DMS153 treated with DMSO at 0.1 percent for 48 hours (cell line): ENCODE measurements around the gene PCGF1.

Experiments
- DNase-seq: peaks from one replicate; lab custom pipeline; 2025; ENCODE audit not compliant: unreplicated experiment; lab: John Stamatoyannopoulos, UW

Gene PCGF1

GRCh38 chr2:74515981-74516633 is 8.6 kb upstream of the PCGF1 start:
- DNase-seq = no peak

GRCh38 chr2:74515271-74515980 is 7.9 kb upstream of the PCGF1 start:
- no peak for DNase-seq

GRCh38 chr2:74514368-74515270 is 7.1 kb upstream of the PCGF1 start, which contains the start of gene TLX2:
Gene TLX2 (plus strand): TSS chr2:74514450. CDS start chr2:74514807, 357 bp downstream.
- no peak for DNase-seq

GRCh38 chr2:74513605-74514367 is 6.3 kb upstream of the PCGF1 start:
- DNase-seq = no peak

DNA sequence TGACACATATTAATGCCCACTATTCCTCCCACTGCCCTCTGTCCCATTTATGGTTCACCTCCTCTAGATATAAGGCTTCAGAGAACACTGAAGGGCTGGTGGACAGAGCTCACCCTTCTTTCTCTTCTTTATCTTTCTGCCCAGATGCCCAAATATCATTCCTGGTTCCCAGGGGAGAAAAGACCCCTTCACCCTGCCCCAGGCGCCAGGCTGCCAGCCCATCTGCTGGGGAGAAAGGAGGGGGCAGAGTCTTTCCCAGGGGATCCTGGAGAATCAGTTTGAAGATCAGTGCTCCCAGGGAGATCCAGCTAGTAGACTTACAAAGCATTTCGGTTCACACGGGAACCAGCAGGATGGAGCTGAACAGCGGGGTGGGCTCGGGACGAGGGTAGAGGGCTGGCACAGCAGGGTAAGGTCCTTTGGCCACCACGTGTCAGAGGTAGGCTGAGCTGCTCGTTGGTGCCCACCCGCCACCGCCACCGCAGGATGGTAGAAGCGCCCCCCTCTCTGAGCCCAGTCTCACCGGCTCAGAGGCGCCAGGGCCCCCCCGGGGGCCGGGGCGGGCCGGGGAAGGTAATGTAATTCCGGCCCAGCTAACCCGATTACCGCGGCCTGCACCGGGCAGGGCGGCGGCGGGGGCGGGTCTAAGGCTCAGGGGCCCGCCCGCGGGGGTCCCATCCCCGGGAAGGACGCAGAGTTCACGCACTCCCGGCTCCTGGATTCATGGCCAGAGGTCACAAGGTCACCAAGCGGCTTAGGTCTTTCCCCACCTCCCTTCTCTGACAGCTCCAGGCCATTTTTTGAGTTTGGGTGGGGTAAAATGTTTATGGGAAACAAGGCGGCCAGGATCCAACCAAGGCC is 5.5 kb upstream of the PCGF1 start:
- DNase-seq = no peak

DNA sequence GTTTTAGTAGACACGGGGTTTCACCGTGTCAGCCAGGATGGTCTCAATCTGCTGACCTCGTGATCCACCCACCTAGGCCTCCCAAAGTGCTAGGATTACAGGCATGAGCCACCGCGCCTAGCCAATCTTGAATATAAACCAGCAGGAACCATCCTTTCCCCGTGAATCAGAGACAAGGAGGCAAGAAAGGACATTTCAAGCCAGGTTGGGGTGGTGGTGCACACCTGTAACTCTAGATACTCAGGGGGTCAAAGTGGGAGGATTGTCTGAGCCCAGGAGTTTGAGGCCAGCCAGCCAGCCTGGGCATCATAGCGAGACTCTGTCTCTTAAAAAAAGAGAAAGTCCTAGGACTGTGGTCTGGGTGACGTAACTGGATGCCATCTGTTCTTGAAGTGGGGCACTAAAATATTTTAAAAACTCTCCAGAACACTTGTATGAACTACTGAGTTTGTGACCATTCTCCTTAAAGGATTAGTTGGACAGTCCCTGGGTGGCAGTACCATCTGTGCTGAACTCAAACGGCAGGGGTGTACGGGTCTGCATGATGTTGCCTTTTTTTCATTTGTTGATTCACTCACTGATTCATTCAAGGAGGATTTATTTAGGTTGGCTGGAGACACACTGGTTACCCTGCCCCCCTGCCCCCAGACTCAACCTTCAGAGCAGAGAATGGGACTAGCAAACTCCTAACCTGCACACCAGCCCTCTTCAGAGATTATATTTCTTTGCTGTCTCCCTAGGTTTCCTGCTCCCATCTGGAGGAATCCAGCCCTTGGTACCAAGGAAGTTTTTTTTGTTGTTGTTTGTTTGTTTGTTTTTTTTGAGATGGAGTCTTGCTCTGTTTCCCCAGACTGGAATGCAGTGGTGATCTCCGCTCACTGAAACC is 3.9 kb upstream of the PCGF1 start:
- DNase-seq = no peak

- no peak for DNase-seq
These were observed 2.8 kb upstream of the PCGF1 start for GRCh38 chr2:74510272-74510671.

DNA sequence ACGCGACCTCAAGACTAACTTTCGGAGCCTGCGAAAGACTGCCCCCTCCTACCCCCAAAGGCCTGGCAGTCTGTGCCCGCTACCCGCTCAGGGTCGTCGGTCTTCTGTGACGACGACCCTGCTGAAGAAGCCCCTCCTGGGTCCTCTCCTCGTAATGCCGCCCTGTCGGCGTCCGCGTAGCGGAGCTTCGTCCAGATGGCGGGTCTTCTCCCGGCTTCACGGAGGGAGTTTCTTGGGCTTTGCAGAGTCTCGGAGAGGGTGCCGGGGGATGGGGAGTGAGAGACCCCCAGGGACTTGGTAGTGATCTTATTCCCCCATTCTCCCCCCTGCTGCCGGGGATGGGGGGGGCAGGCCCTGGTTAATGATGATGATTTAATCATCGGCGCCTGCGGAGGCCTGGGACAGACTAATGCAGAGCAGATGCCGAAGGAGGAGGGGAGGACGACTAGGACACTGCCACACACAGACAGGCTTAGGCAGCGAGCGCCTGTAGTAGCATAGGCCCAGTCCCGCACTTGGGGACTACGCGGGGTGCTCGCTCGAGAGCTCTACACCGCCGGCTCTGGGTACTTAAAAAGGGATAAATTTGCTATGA is 528 bp upstream of the PCGF1 start:
- DNase-seq = no peak

GRCh38 chr2:74505448-74506246 is 1.8 kb downstream of the PCGF1 start:
- DNase-seq = no peak

DNA sequence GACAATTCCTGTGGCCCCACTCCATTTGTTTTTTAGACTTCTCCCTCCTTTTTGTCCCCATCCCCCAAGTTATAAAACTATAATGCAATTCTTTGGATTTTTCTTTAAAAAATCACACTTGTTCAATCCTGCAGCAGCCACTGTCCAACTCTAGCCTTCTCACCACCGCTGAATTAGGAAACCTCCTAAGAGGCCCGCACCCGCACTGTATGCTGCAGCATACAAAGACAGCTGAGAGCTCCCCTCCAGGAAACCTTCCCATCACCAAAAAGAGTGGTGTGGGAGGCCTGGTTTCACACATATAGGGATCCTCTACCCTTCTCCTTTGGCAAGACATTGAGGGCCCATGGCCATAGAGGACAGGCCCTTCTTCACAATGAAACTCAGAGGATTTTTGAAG is 2.9 kb downstream of the PCGF1 start:
- no peak for DNase-seq

DNA sequence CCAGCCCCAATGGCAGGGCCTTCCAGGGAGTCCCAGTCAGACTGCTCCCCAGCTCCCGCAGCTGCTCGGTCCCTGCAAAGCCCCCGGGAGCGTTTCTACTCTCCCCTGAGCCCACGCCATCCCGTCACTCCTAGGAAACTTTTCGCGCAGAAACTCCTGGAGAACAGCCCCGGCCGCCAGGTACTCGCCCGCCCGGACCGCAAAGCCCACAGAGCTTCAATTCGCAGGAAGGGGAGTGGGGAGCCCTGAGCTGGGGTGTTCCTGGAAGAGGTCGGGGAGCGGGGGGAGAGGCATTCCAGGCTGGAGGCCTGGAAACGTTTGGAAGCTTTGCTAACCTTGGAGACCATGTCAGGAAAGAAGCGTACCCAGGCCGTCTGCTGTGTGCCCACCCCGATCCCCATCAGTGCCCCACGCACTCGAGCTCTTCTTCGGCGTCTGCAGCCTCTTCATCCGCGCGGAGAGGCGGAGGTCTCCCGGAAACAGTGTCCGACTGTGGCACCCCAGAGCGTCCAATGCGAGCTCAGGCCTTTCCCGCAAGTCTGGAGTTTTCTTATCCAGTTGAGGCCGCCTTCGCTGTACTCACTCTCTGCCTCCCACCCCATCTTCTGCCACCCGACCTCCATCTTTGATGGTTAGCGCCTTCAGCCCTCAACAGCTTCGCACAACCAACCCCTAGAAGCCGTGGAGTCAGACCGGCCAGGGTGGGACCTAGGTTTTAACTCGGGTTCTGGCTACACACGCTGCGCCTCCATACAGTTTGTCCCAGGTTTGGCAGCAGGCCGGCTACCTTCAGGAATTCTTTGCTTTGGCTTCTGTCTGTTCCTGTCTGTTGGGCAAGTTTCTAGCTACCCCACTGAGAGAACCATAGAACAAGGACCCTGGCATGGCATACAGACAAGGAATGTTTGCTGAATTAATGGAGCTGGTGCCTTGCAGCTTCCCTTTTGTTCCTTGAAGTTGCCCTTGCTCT is 3.7 kb downstream of the PCGF1 start:
- no peak for DNase-seq

DNA sequence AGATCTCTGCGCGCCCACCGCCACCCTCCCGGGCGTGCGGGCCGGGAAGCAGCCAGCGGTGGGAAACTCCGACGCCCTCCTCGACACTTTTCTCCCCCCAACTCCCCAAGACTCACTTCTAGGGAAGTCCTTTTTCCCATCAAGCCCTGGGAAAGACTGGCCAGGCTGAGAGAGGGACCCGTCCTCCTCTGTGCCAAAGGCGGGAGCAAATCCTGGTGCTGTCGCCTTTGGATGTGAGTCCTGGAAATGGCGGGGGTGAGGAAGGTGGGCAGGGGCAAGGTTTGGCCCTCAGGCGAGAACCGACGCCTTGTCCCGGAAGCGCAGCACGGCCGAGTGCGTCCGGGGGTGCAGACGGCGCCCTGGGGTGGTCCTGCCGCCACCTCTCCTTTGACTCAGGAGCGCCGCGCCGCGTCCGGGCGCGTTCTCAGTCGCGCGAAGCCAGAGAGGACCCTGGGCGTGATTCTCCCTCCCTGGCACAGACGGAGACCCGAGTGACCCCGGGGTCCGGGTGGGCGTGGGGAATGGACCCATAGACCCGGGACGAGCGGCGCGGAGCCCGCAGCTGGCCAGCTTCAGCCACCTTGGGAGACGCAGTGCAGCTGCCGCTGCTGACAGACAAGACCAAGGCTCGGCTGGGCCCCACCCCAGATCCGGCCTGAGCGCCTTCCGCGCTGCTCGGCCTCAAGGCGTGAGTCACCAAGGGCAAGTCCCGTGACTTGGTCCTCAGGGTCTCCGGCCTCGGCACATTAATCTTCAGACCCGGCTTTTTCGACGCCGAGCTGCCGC is 4.6 kb downstream of the PCGF1 start:
- no peak for DNase-seq

GRCh38 chr2:74502147-74502719 is 5.3 kb downstream of the PCGF1 start:
- DNase-seq = no peak

- DNase-seq = no peak
These were observed 6.0 kb downstream of the PCGF1 start for GRCh38 chr2:74501335-74502071.

DNA sequence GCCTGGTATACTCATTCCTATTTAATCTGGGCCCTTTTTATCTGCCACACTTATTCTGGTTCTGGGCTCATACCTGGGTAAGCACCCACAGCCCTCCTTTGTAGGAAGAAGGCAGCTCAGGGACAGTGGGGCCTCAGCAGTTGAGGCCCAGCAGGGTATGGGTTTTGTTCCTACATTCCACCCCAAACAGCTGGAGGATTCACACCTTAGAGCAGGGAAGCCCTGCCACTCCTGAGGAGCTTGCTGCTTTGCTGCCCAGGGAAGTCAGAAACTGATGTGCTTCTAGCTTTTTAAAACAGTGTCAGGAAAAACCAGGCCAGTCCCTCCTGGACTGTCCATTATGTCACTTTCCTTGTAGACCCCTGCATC is 6.9 kb downstream of the PCGF1 start:
- no peak for DNase-seq
